ENCODE measurements around the gene RNPS1.

Gene RNPS1

GRCh38 chr16:2257726-2258125 lies 10.2 kb downstream of the RNPS1 start:
- Histone ChIP-seq H3K4me1 (ENCODE audit: low read length) (peaks cover 14% of the 10 kb centered on the region), H4K20me1 (ENCODE audit: insufficient read depth, low read length) (peaks cover 31% of the 10 kb centered on the region), H3K4me3 (ENCODE audit: low read length) (no peak overlapping the region), H3K27me3 (ENCODE audit: low read depth, low read length) (no peaks in the 10 kb centered on the region), H3K36me3 (replicated peaks; ENCODE audit: low read depth, low read length) (peaks cover 62% of the 10 kb centered on the region), H3K79me2 (ENCODE audit: low read length) (peaks cover 47% of the 10 kb centered on the region), H3K4me2 (ENCODE audit: low read length) (no peak overlapping the region), H3K9ac (ENCODE audit: low read length) (no peak overlapping the region), H3K9me3 (ENCODE audit: insufficient read depth, low read length) (no peaks in the 10 kb centered on the region), H3K27ac (ENCODE audit: low read length) (no peak overlapping the region), H2AFZ (ENCODE audit: low read depth, low read length) (no peak overlapping the region)
- TF ChIP-seq EZH2phosphoT487 (IDR thresholded peaks at IDR 0.05; ENCODE audit: low read depth), result no peak
- TF ChIP-seq, protein P1, sequence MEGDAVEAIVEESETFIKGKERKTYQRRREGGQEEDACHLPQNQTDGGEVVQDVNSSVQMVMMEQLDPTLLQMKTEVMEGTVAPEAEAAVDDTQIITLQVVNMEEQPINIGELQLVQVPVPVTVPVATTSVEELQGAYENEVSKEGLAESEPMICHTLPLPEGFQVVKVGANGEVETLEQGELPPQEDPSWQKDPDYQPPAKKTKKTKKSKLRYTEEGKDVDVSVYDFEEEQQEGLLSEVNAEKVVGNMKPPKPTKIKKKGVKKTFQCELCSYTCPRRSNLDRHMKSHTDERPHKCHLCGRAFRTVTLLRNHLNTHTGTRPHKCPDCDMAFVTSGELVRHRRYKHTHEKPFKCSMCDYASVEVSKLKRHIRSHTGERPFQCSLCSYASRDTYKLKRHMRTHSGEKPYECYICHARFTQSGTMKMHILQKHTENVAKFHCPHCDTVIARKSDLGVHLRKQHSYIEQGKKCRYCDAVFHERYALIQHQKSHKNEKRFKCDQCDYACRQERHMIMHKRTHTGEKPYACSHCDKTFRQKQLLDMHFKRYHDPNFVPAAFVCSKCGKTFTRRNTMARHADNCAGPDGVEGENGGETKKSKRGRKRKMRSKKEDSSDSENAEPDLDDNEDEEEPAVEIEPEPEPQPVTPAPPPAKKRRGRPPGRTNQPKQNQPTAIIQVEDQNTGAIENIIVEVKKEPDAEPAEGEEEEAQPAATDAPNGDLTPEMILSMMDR (IDR thresholded peaks at IDR 0.05; ENCODE audit: low read depth, low read length), result no peak

DNA sequence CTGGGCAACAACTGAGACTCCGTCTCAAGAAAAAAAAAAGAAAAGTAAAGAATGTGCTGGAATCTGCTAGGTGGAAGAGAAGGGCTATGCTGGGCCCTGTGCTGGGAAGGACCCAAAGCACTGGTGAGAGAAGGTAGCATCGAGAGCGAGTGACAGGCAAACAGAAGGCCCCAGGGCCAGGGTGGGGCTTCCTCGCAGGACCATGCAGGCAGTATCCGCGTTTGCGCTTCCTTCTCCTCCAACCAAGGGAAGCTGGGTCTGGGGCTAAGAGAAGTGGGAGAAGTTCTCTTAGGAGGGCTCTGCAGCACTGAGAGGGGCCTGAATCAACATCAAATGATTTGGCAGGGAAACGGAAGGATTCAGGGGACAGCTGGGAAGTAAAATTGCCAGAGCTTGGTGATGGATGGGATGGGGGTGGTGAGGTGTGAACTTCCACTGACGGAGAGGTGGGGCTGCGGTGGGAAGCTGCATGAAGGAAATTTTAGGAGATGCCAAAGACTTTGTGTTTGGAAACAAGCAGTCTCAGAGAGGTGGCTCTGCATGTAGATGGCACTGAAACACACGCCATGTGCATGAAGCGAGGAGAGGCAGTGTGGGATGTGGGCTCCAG lies 11.3 kb downstream of the RNPS1 start:
- no peaks in the 10 kb centered on the region for H3K9me3 ChIP-seq (ENCODE audit: insufficient read depth, low read length)
- H3K79me2 ChIP-seq (ENCODE audit: low read length), result peaks cover 37% of the 10 kb centered on the region
- no peak overlapping the region for H2AFZ ChIP-seq (ENCODE audit: low read depth, low read length)
- no peaks in the 10 kb centered on the region for H3K27me3 ChIP-seq (ENCODE audit: low read depth, low read length)
- peaks cover 51% of the 10 kb centered on the region for H3K36me3 ChIP-seq (replicated peaks; ENCODE audit: low read depth, low read length)
- no peak for TF ChIP-seq EZH2phosphoT487 (IDR thresholded peaks at IDR 0.05; ENCODE audit: low read depth)
- TF ChIP-seq, protein P1 (IDR thresholded peaks at IDR 0.05; ENCODE audit: low read depth, low read length), result no peak
- H3K4me1 ChIP-seq (ENCODE audit: low read length), result peaks cover 25% of the 10 kb centered on the region
- no peak overlapping the region for H3K4me3 ChIP-seq (ENCODE audit: low read length)
- H3K27ac ChIP-seq (ENCODE audit: low read length), result no peak overlapping the region
- H4K20me1 ChIP-seq (ENCODE audit: insufficient read depth, low read length), result peaks cover 31% of the 10 kb centered on the region
- H3K4me2 ChIP-seq (ENCODE audit: low read length), result no peak overlapping the region
- no peak overlapping the region for H3K9ac ChIP-seq (ENCODE audit: low read length)

- no peak for TF ChIP-seq EZH2phosphoT487 (IDR thresholded peaks at IDR 0.05; ENCODE audit: low read depth)
- TF ChIP-seq, protein P1 (IDR thresholded peaks at IDR 0.05; ENCODE audit: low read depth, low read length), result no peak
- H4K20me1 ChIP-seq (ENCODE audit: insufficient read depth, low read length), result peaks cover 31% of the 10 kb centered on the region
- peaks cover 46% of the 10 kb centered on the region for H3K79me2 ChIP-seq (ENCODE audit: low read length)
- peak overlapping the region; percentile 100 for H3K4me2 ChIP-seq (ENCODE audit: low read length)
- H3K9ac ChIP-seq (ENCODE audit: low read length), result no peak overlapping the region
- H3K27me3 ChIP-seq (ENCODE audit: low read depth, low read length), result no peaks in the 10 kb centered on the region
- H3K4me1 ChIP-seq (ENCODE audit: low read length), result peaks cover 32% of the 10 kb centered on the region
- H3K27ac ChIP-seq (ENCODE audit: low read length), result peak overlapping the region; percentile 74
- H3K4me3 ChIP-seq (ENCODE audit: low read length), result no peak overlapping the region
- no peaks in the 10 kb centered on the region for H3K9me3 ChIP-seq (ENCODE audit: insufficient read depth, low read length)
- no peak overlapping the region for H2AFZ ChIP-seq (ENCODE audit: low read depth, low read length)
- H3K36me3 ChIP-seq (replicated peaks; ENCODE audit: low read depth, low read length), result peaks cover 39% of the 10 kb centered on the region
Observed at GRCh38 chr16:2253293-2253692, 14.6 kb downstream of the RNPS1 start.

DNA sequence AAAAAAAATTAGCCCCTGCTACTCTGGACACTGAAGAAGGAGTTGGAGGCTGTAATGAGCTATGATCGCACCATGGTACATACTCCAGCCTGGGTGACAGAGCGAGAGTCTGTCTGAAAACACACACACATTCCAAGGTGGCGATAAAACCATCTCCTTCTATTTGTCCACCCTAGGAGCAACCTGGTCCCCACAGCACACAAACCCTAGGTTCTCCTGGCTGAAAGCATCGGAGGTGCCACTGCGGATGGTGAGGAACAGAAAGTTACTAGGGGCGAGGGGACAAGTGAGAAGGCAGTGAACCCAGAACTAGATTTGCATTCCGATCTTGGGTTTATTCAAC lies 15.1 kb downstream of the RNPS1 start:
- Histone ChIP-seq H3K4me2 (ENCODE audit: low read length) (peak overlapping the region; percentile 100), H3K27ac (ENCODE audit: low read length) (peak overlapping the region; percentile 74), H3K9me3 (ENCODE audit: insufficient read depth, low read length) (no peaks in the 10 kb centered on the region), H4K20me1 (ENCODE audit: insufficient read depth, low read length) (peaks cover 28% of the 10 kb centered on the region), H2AFZ (ENCODE audit: low read depth, low read length) (no peak overlapping the region), H3K27me3 (ENCODE audit: low read depth, low read length) (no peaks in the 10 kb centered on the region), H3K9ac (ENCODE audit: low read length) (peak overlapping the region; percentile 27; the same call in 1 of the 2 replicates), H3K4me1 (ENCODE audit: low read length) (peaks cover 32% of the 10 kb centered on the region), H3K4me3 (ENCODE audit: low read length) (peak overlapping the region; percentile 7; the same call in 1 of the 2 replicates), H3K79me2 (ENCODE audit: low read length) (peaks cover 46% of the 10 kb centered on the region), H3K36me3 (replicated peaks; ENCODE audit: low read depth, low read length) (peaks cover 34% of the 10 kb centered on the region)
- no peak for TF ChIP-seq EZH2phosphoT487 (IDR thresholded peaks at IDR 0.05; ENCODE audit: low read depth)
- TF ChIP-seq, protein P1 (IDR thresholded peaks at IDR 0.05; ENCODE audit: low read depth, low read length), result no peak

Data from OCI-LY3 (cell line).